Activated T-helper 2 cell treated with anti-CD3 and anti-CD28 coated beads, Interferon-gamma antibody, Interleukin-2, Interleukin-4, amounts not matched to agents 10 μg/mL and 5 μg/mL and 100 μg/mL, durations not matched to agents 14 hours and 24 hours and 36 hours (primary cell): ENCODE results near the gene VGLL2. TPM values are rescaled to one million over a fixed set of nuclear protein-coding genes. Genes with fewer than 3 reads are reported as not detected.

Experiments
- DNase-seq: peaks from one replicate; pipeline ENCODE4 v3.0.0; 2021; ENCODE audit warnings: low spot score
- H3K27ac Mint-ChIP-seq: one replicate; pipeline ENCODE4 v1.8.0; 2021; ENCODE audit warnings: mixed read lengths
- H3K27me3 Mint-ChIP-seq: one replicate; pipeline ENCODE4 v1.8.0; 2021; ENCODE audit warnings: low read depth, mixed read lengths
- H3K36me3 Mint-ChIP-seq: one replicate; pipeline ENCODE4 v1.8.0; 2021; ENCODE audit warnings: low read depth, mixed read lengths
- H3K4me1 Mint-ChIP-seq: one replicate; pipeline ENCODE4 v1.8.0; 2021; ENCODE audit warnings: low read depth, mixed read lengths
- H3K4me3 Mint-ChIP-seq: one replicate; pipeline ENCODE4 v1.8.0; 2021; ENCODE audit warnings: low read depth, mild to moderate bottlenecking, moderate library complexity, mixed read lengths
- H3K9me3 Mint-ChIP-seq: one replicate; pipeline ENCODE4 v1.8.0; 2021; ENCODE audit warnings: mixed read lengths
- intact Hi-C: fragments of 100-400 bp; cut with micrococcal nuclease; formaldehyde crosslinking; loops from one replicate; pipeline ENCODE4 v1.15.1; 2023
- total RNA-seq: library from RNA; stranded (reverse); gene quantifications from 2 replicates; pipeline ENCODE4 v1.2.3, GENCODE V29; 2022

The VGLL2 gene
- total RNA-seq, 1 donor from 2014 or later, result not detected

GRCh38 chr6:117307655-117308054, 42.3 kb downstream of the VGLL2 start:
- Mint-ChIP-seq H3K4me3 (no peak overlapping the region), H3K9me3 (no peaks in the 10 kb centered on the region), H3K27ac (no peak overlapping the region), H3K36me3 (no peaks in the 10 kb centered on the region), H3K4me1 (no peaks in the 10 kb centered on the region), H3K27me3 (no peaks in the 10 kb centered on the region)
- intact Hi-C loops, result no loop called here
- no peak for DNase-seq

GRCh38 chr6:117309069-117309468, 43.7 kb downstream of the VGLL2 start:
- H3K9me3 Mint-ChIP-seq, result no peaks in the 10 kb centered on the region
- no peaks in the 10 kb centered on the region for H3K4me1 Mint-ChIP-seq
- H3K27me3 Mint-ChIP-seq, result no peaks in the 10 kb centered on the region
- H3K36me3 Mint-ChIP-seq, result no peaks in the 10 kb centered on the region
- intact Hi-C loops, result no loop called here
- no peak for DNase-seq
- H3K4me3 Mint-ChIP-seq, result no peak overlapping the region
- H3K27ac Mint-ChIP-seq, result no peak overlapping the region

- Mint-ChIP-seq H3K36me3 (no peaks in the 10 kb centered on the region), H3K27ac (no peak overlapping the region)
- intact Hi-C loops, result no loop called here
Observed at GRCh38 chr6:117309611-117310010, 44.3 kb downstream of the VGLL2 start.

GRCh38 chr6:117311310-117311709, 46.0 kb downstream of the VGLL2 start:
- intact Hi-C loops, result no loop called here
- H3K27ac Mint-ChIP-seq, result no peak overlapping the region
- H3K9me3 Mint-ChIP-seq, result no peaks in the 10 kb centered on the region
- no peak for DNase-seq
- H3K4me1 Mint-ChIP-seq, result no peaks in the 10 kb centered on the region
- no peaks in the 10 kb centered on the region for H3K27me3 Mint-ChIP-seq
- H3K4me3 Mint-ChIP-seq, result no peak overlapping the region
- H3K36me3 Mint-ChIP-seq, result no peaks in the 10 kb centered on the region

More at GRCh38 chr6:117309611-117310010, 44.3 kb downstream of the VGLL2 start:
- Mint-ChIP-seq H3K9me3 (no peaks in the 10 kb centered on the region), H3K4me3 (no peak overlapping the region), H3K4me1 (no peaks in the 10 kb centered on the region), H3K27me3 (no peaks in the 10 kb centered on the region)
- no peak for DNase-seq

GRCh38 chr6:117311726-117312125, 46.4 kb downstream of the VGLL2 start:
- Mint-ChIP-seq H3K27ac (no peak overlapping the region), H3K9me3 (no peaks in the 10 kb centered on the region), H3K4me1 (no peaks in the 10 kb centered on the region), H3K4me3 (no peak overlapping the region), H3K27me3 (no peaks in the 10 kb centered on the region), H3K36me3 (no peaks in the 10 kb centered on the region)
- DNase-seq, result no peak
- intact Hi-C loops, result no loop called here

- intact Hi-C loops, result no loop called here
- Mint-ChIP-seq H3K4me3 (no peak overlapping the region), H3K36me3 (no peaks in the 10 kb centered on the region), H3K27ac (no peak overlapping the region), H3K27me3 (peaks cover 3% of the 10 kb centered on the region), H3K4me1 (no peaks in the 10 kb centered on the region), H3K9me3 (no peaks in the 10 kb centered on the region)
- no peak for DNase-seq
Observed at GRCh38 chr6:117317261-117317660, 51.9 kb downstream of the VGLL2 start.

Other genes starting within 250 kb of the VGLL2 start
- not detected in 2 replicates for gene ROS1, start 160.4 kb downstream of the VGLL2 start, total RNA-seq
- gene DCBLD1, start 217.1 kb downstream of the VGLL2 start, total RNA-seq, result 4.0 and 7.5 TPM in 2 replicates